ENCODE results near the gene BCL2.

DNA sequence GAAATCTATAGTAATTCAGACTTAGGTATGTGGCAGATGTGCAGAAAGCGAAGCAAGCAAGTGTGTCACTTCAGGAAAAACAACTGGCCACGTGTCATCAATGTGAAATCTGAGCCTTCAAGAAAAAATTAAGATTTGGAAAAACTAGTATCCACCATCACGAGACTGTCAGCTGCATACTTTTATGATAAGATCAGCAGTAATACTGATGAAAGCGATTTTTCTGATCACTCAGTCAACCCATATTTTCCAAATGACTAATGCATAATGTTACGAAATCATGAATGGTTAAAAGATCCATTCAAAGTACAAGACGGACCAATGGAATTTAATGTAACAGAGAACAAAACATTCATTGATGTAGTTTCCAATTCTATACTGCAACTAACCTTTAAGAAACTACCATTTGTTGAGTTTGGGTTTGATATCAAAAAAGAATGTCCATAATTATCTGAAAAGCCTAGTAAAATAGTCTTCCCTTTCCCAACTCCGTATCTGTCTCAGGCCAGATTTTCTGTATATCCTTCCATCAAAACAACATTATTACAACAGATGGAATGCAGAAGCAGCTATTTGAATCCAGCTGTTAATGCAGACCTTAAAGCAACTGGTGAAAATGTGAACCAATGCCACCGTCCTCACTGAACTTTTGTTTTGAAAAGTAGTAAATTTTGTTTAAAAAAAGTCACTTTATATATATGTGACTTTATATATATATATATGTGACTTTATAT is 17.0 kb upstream of the BCL2 start:
- no peak for TF ChIP-seq GATA2 (IDR thresholded peaks at IDR 0.05; ENCODE audit: low read depth, low read length)
- no peak for TF ChIP-seq GATA3 (IDR thresholded peaks at IDR 0.05; ENCODE audit: low read depth, low read length)
